ENCODE data around the gene APOE. TPM values are rescaled to one million over a fixed set of nuclear protein-coding genes. Genes with fewer than 3 reads are reported as not detected.

The APOE gene
- total RNA-seq, 4 donors from 2014 or later = 9.1 to 92.5 (median 33.6) TPM

DNA sequence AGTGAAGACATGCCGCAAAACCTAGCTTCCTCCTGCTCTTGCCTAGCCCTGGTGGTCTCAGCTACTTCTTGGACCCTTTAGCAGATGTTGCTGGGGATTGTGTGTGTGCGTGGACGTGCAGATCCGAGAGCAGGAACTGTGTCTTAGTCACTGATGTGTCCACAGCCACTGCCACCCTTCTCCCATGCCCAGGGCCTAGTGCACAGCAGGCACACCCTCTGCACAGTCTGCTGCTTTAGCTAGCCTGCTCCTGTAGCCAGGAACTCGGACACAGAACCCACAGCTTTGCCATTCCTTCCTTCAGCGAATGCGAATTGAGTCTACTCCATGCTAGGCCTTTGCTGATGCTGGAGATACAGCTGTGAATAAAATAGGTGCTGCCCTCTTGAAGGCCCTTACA, 51.9 kb downstream of the APOE start:
- Histone ChIP-seq H3K27ac (no peak overlapping the region), H3K27me3 (no peaks in the 10 kb centered on the region), H3K4me3 (no peak overlapping the region), H3K4me1 (peaks cover 11 to 15% of the 10 kb centered on the region in 2 donors), H3K9me3 (no peaks in the 10 kb centered on the region), H3K36me3 (no peaks in the 10 kb centered on the region)
- TF ChIP-seq POLR2A (IDR thresholded peaks at IDR 0.05) = no peak
- TF ChIP-seq, protein P1, sequence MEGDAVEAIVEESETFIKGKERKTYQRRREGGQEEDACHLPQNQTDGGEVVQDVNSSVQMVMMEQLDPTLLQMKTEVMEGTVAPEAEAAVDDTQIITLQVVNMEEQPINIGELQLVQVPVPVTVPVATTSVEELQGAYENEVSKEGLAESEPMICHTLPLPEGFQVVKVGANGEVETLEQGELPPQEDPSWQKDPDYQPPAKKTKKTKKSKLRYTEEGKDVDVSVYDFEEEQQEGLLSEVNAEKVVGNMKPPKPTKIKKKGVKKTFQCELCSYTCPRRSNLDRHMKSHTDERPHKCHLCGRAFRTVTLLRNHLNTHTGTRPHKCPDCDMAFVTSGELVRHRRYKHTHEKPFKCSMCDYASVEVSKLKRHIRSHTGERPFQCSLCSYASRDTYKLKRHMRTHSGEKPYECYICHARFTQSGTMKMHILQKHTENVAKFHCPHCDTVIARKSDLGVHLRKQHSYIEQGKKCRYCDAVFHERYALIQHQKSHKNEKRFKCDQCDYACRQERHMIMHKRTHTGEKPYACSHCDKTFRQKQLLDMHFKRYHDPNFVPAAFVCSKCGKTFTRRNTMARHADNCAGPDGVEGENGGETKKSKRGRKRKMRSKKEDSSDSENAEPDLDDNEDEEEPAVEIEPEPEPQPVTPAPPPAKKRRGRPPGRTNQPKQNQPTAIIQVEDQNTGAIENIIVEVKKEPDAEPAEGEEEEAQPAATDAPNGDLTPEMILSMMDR (IDR thresholded peaks at IDR 0.05) = no peak
- intact Hi-C loops (cut with DNase I; ENCODE audit: low total_unique reads) = no loop called here
- no peak for DNase-seq

DNA sequence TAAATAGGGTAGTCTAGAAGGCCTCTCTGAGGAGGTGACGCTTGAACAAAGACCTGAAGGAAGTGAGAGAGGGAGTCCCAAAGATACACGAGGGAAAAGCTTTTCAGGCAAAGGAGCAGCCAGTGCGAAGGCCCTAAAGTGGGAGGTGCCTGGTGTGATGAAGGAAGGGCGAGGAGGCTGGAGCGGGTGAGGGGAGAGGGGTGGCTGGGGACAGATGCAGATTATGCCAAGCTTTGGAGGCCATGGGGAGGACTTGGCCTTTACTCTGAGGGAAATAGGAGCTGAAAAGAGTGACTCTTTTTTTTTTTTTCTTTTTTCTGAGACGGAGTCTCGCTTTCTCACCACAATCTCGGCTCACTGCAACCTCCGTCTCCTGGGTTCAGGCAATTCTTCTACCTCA, 52.5 kb downstream of the APOE start:
- no peak for DNase-seq
- no peak for TF ChIP-seq POLR2A (IDR thresholded peaks at IDR 0.05)
- no peaks in the 10 kb centered on the region for H3K27me3 ChIP-seq
- peaks cover 11 to 15% of the 10 kb centered on the region in 2 donors for H3K4me1 ChIP-seq
- no peaks in the 10 kb centered on the region for H3K9me3 ChIP-seq
- intact Hi-C loops (cut with DNase I; ENCODE audit: low total_unique reads) = no loop called here
- no peak overlapping the region for H3K27ac ChIP-seq
- H3K4me3 ChIP-seq = no peak overlapping the region
- H3K36me3 ChIP-seq = no peaks in the 10 kb centered on the region

Other genes starting within 250 kb of the APOE start
- 10 to 100 TPM in 1 of 4 donors, 1 to 10 TPM in 3; 1.0 to 16.1 (median 1.3) TPM for gene CEACAM19, start 234.3 kb upstream of the APOE start, total RNA-seq
- not detected for gene CEACAM16, start 206.6 kb upstream of the APOE start, total RNA-seq
- gene BCL3, start 157.1 kb upstream of the APOE start, total RNA-seq = 10 to 100 TPM in 2 of 4 donors, 1 to 10 TPM in 2; 3.2 to 58.8 (median 11.9) TPM
- 1 to 10 TPM in 1 of 4 donors, under 1 TPM in 1, not detected in 2; 0.29 to 5.8 TPM for gene CBLC, start 127.9 kb upstream of the APOE start, total RNA-seq
- 100 to 1,000 TPM in 2 of 4 donors, 10 to 100 TPM in 1, 1 to 10 TPM in 1; 3.8 to 171 (median 111) TPM for gene BCAM, start 96.7 kb upstream of the APOE start, total RNA-seq
- 100 to 1,000 TPM in 2 of 4 donors, 10 to 100 TPM in 2; 14.1 to 106 (median 86.1) TPM for gene NECTIN2, start 59.5 kb upstream of the APOE start, total RNA-seq
- 10 to 100 TPM; 10.5 to 38.2 (median 24.1) TPM for gene TOMM40, start 14.5 kb upstream of the APOE start, total RNA-seq
- gene APOC1, start 8.8 kb downstream of the APOE start, total RNA-seq = 1 to 10 TPM in 3 of 4 donors, not detected in 1; 3.0 to 7.4 (median 3.5) TPM
- not detected for gene APOC4, start 36.4 kb downstream of the APOE start, total RNA-seq
- not detected for gene APOC2, start 40.3 kb downstream of the APOE start, total RNA-seq
- gene CLPTM1, start 49.6 kb downstream of the APOE start, total RNA-seq = 10 to 100 TPM; 30.6 to 99.5 (median 64.2) TPM
- gene RELB, start 95.7 kb downstream of the APOE start, total RNA-seq = 10 to 100 TPM in 2 of 4 donors, 1 to 10 TPM in 2; 1.0 to 52.4 (median 13.9) TPM
- 100 to 1,000 TPM in 1 of 4 donors, 10 to 100 TPM in 3; 36.6 to 107 (median 73.9) TPM for gene CLASRP, start 133.2 kb downstream of the APOE start, total RNA-seq
- under 1 TPM in 1 of 4 donors, not detected in 3; 0.27 TPM for gene ZNF296, start 170.7 kb downstream of the APOE start, total RNA-seq
- gene GEMIN7, start 173.5 kb downstream of the APOE start, total RNA-seq = 10 to 100 TPM in 3 of 4 donors, 1 to 10 TPM in 1; 3.5 to 18.4 (median 13.7) TPM
- 10 to 100 TPM in 3 of 4 donors, 1 to 10 TPM in 1; 6.7 to 43.8 (median 24.4) TPM for gene PPP1R37, start 187.4 kb downstream of the APOE start, total RNA-seq

Measured in uterus (tissue), 4 donors.